CD8-positive, alpha-beta memory T cell (primary cell): Measurements from ENCODE around the gene PIK3C2B. TPM values are rescaled to one million over a fixed set of nuclear protein-coding genes. Genes with fewer than 3 reads are reported as not detected.
A peak's percentile ranks its signal among the peaks of the same experiment; 100 is the strongest.

ENCODE experiments used
- CTCF ChIA-PET: fragments of 350-600 bp; sonication (Branson Sonifier 250); formaldehyde crosslinking; loops from one replicate; lab custom pipeline; 2021; ENCODE audit warnings: antibody characterized with exemption; lab: Charles Lee
- POLR2A ChIA-PET: fragments of 350-600 bp; sonication (Branson Sonifier 250); formaldehyde crosslinking; loops from one replicate; lab custom pipeline; 2021; ENCODE audit warnings: antibody characterized with exemption; lab: Charles Lee
- DNase-seq, 5 donors: peaks; one replicate each; pipeline versions ENCODE4 v3.0.0 to v3.0.0-alpha.2; 2020 to 2022; ENCODE audit warnings: mixed read lengths in 1 of 5
- H3K27ac ChIP-seq: one replicate; pipeline ENCODE4 v1.7.0; 2013; ENCODE audit warnings: low read depth, mild to moderate bottlenecking, low read length, moderate library complexity
- H3K27me3 ChIP-seq: 2 replicates; pipeline ENCODE4 v1.7.0; 2013; ENCODE audit warnings: low read length, mild to moderate bottlenecking; ENCODE audit not compliant: insufficient read depth, poor library complexity, severe bottlenecking
- H3K36me3 ChIP-seq: 2 replicates; pipeline ENCODE4 v1.7.0; 2013; ENCODE audit warnings: mild to moderate bottlenecking, low read length, moderate library complexity; ENCODE audit not compliant: insufficient read depth
- H3K4me1 ChIP-seq: 2 replicates; pipeline ENCODE4 v1.7.0; 2013; ENCODE audit warnings: mild to moderate bottlenecking, low read length, moderate library complexity; ENCODE audit not compliant: insufficient read depth
- H3K4me3 ChIP-seq: 2 replicates; pipeline ENCODE4 v1.7.0; 2013; ENCODE audit warnings: mild to moderate bottlenecking, low read length
- H3K9me3 ChIP-seq: 2 replicates; pipeline ENCODE4 v1.7.0; 2013; ENCODE audit warnings: mild to moderate bottlenecking, low read length
- H3K27ac Mint-ChIP-seq, 8 donors: one replicate each; pipeline ENCODE4 v1.8.0; 2020 to 2021; ENCODE audit warnings: mixed read lengths in 8 of 8, mild to moderate bottlenecking in 6 of 8, inconsistent platforms in 3 of 8, moderate library complexity in 3 of 8
- H3K27me3 Mint-ChIP-seq, 2 donors: one replicate each; pipeline ENCODE4 v1.8.0; 2020 to 2021; ENCODE audit warnings: mixed read lengths in 2 of 2, mild to moderate bottlenecking in 1 of 2, moderate library complexity in 1 of 2
- H3K36me3 Mint-ChIP-seq, 3 donors: one replicate each; pipeline ENCODE4 v1.8.0; 2020 to 2021; ENCODE audit warnings: mixed read lengths in 3 of 3, inconsistent platforms in 1 of 3, mild to moderate bottlenecking in 1 of 3
- H3K4me1 Mint-ChIP-seq, 3 donors: one replicate each; pipeline ENCODE4 v1.8.0; 2020 to 2021; ENCODE audit warnings: mixed read lengths in 3 of 3, inconsistent platforms in 1 of 3, mild to moderate bottlenecking in 1 of 3
- H3K4me3 Mint-ChIP-seq, 7 donors: one replicate each; pipeline ENCODE4 v1.8.0; 2020 to 2021; ENCODE audit warnings: mixed read lengths in 7 of 7, mild to moderate bottlenecking in 6 of 7, moderate library complexity in 4 of 7, inconsistent platforms in 2 of 7
- H3K9me3 Mint-ChIP-seq, 5 donors: one replicate each; pipeline ENCODE4 v1.8.0; 2020 to 2022; ENCODE audit warnings: mixed read lengths in 5 of 5, mild to moderate bottlenecking in 3 of 5, moderate library complexity in 2 of 5, inconsistent platforms in 1 of 5
- polyA plus RNA-seq: library from polyadenylated mRNA; unstranded; fragments of 300-500 nt; fragmentation: Illumina TruSeq; gene quantifications from one replicate; pipeline ENCODE4 v1.2.3, GENCODE V29; 2021
- total RNA-seq, 2 experiments: library from RNA; stranded (reverse); gene quantifications; one replicate each; pipeline ENCODE4 v1.2.3, GENCODE V29; 2021

Gene PIK3C2B
- total and polyA plus RNA-seq, 3 experiments from 2014 or later, result 2.9 to 19.6 (median 19.4) TPM

- no peak for DNase-seq
- Histone ChIP-seq H3K4me1 (peaks cover 22% of the 10 kb centered on the region), H3K27ac (no peak overlapping the region), H3K9me3 (no peaks in the 10 kb centered on the region), H3K27me3 (no peaks in the 10 kb centered on the region), H3K36me3 (peaks cover under 1% of the 10 kb centered on the region), H3K4me3 (no peak overlapping the region)
- POLR2A ChIA-PET, result interaction anchor here (0.5 to 2.0 kb wide), 2 partner anchors 44 to 776 kb away, joined by 7 to 9 read pairs; no protein-coding TSS in a partner anchor
- Mint-ChIP-seq H3K36me3 (peaks cover 4 to 69% (median 11%) of the 10 kb centered on the region in 3 donors), H3K27ac (peak overlapping the region; percentile 40 to 93 (median 83)), H3K27me3 (no peaks in the 10 kb centered on the region), H3K4me1 (peaks cover 29 to 43% (median 40%) of the 10 kb centered on the region in 3 donors), H3K9me3 (no peaks in the 10 kb centered on the region), H3K4me3 (no peak overlapping the region)
- CTCF ChIA-PET, result interaction anchor here (0.7 to 14.0 kb wide), 4 partner anchors 14 to 66 kb away, joined by 3 to 496 read pairs (median 4); partner anchors contain the start of genes MDM4 and PIK3C2B
Observed at GRCh38 chr1:204449678-204450280, 44.8 kb downstream of the PIK3C2B start.

GRCh38 chr1:204448991-204449677 is 45.5 kb downstream of the PIK3C2B start:
- H3K36me3 ChIP-seq, result peaks cover 7% of the 10 kb centered on the region
- H3K27me3 ChIP-seq, result no peaks in the 10 kb centered on the region
- peaks cover 22% of the 10 kb centered on the region for H3K4me1 ChIP-seq
- no peak overlapping the region for H3K4me3 ChIP-seq
- no peak overlapping the region for H3K27ac ChIP-seq
- no peaks in the 10 kb centered on the region for H3K27me3 Mint-ChIP-seq
- ChIA-PET POLR2A (interaction anchor here (0.5 to 2.0 kb wide), 2 partner anchors 45 to 775 kb away, joined by 7 to 9 read pairs; no protein-coding TSS in a partner anchor), CTCF (interaction anchor here (0.7 to 14.0 kb wide), 8 partner anchors 11 to 136 kb away, joined by 3 to 496 read pairs (median 4); partner anchors contain the start of genes MDM4 and PIK3C2B)
- no peaks in the 10 kb centered on the region for H3K9me3 ChIP-seq
- peaks cover 25 to 38% (median 36%) of the 10 kb centered on the region in 3 donors for H3K4me1 Mint-ChIP-seq
- H3K27ac Mint-ChIP-seq, result peak overlapping the region; percentile 39 to 93 (median 78)
- no peak for DNase-seq
- H3K36me3 Mint-ChIP-seq, result peaks cover 4 to 70% (median 11%) of the 10 kb centered on the region in 3 donors
- no peaks in the 10 kb centered on the region for H3K9me3 Mint-ChIP-seq
- no peak overlapping the region for H3K4me3 Mint-ChIP-seq

- H3K27me3 Mint-ChIP-seq, result no peaks in the 10 kb centered on the region
- Histone ChIP-seq H3K4me1 (peaks cover 21% of the 10 kb centered on the region), H3K36me3 (peaks cover 14% of the 10 kb centered on the region), H3K27me3 (no peaks in the 10 kb centered on the region), H3K9me3 (no peaks in the 10 kb centered on the region), H3K4me3 (no peak overlapping the region), H3K27ac (no peak overlapping the region)
- no peaks in the 10 kb centered on the region for H3K9me3 Mint-ChIP-seq
- CTCF ChIA-PET, result interaction anchor here (0.7 to 14.0 kb wide), 11 partner anchors 10 to 137 kb away, joined by 3 to 496 read pairs (median 5); partner anchors contain the start of genes MDM4 and PIK3C2B
- DNase-seq, result no peak
- POLR2A ChIA-PET, result no interaction called here
- peaks cover 4 to 76% (median 12%) of the 10 kb centered on the region in 3 donors for H3K36me3 Mint-ChIP-seq
- no peak overlapping the region for H3K4me3 Mint-ChIP-seq
- peak overlapping the region; percentile 39 to 93 (median 78) for H3K27ac Mint-ChIP-seq
- peaks cover 25 to 37% (median 34%) of the 10 kb centered on the region in 3 donors for H3K4me1 Mint-ChIP-seq
Observed at GRCh38 chr1:204448344-204448964, 46.2 kb downstream of the PIK3C2B start.

- H3K27me3 Mint-ChIP-seq, result no peaks in the 10 kb centered on the region
- peaks cover 15% of the 10 kb centered on the region for H3K4me1 ChIP-seq
- peaks cover 21% of the 10 kb centered on the region for H3K36me3 ChIP-seq
Observed at GRCh38 chr1:204447736-204448135, 46.9 kb downstream of the PIK3C2B start.

GRCh38 chr1:204447190-204447589 is 47.4 kb downstream of the PIK3C2B start:
- H3K36me3 Mint-ChIP-seq, result peaks cover 4 to 84% (median 11%) of the 10 kb centered on the region in 3 donors
- H3K27me3 ChIP-seq, result no peaks in the 10 kb centered on the region
- H3K4me3 Mint-ChIP-seq, result no peak overlapping the region
- no peak overlapping the region for H3K4me3 ChIP-seq
- no peaks in the 10 kb centered on the region for H3K9me3 Mint-ChIP-seq
- no peaks in the 10 kb centered on the region for H3K27me3 Mint-ChIP-seq
- DNase-seq, result no peak
- no peak overlapping the region for H3K27ac ChIP-seq
- H3K27ac Mint-ChIP-seq, result peak overlapping the region in 6 of 8 donors; percentile 36 to 99 (median 89)
- ChIA-PET POLR2A (interaction anchor here (0.7 to 0.9 kb wide), 3 partner anchors 47 to 56 kb away, joined by 4 to 6 read pairs (median 4); partner anchors contain the start of gene PIK3C2B), CTCF (interaction anchor here (0.6 to 14.0 kb wide), 21 partner anchors 9 to 360 kb away, joined by 3 to 496 read pairs (median 7); partner anchors contain the start of gene PIK3C2B)
- H3K4me1 Mint-ChIP-seq, result peaks cover 15 to 25% (median 25%) of the 10 kb centered on the region in 3 donors
- H3K4me1 ChIP-seq, result peaks cover 9% of the 10 kb centered on the region
- peaks cover 26% of the 10 kb centered on the region for H3K36me3 ChIP-seq
- H3K9me3 ChIP-seq, result no peaks in the 10 kb centered on the region

More at GRCh38 chr1:204447736-204448135, 46.9 kb downstream of the PIK3C2B start:
- Histone ChIP-seq H3K9me3 (no peaks in the 10 kb centered on the region), H3K27me3 (no peaks in the 10 kb centered on the region), H3K4me3 (no peak overlapping the region), H3K27ac (no peak overlapping the region)
- H3K9me3 Mint-ChIP-seq, result no peaks in the 10 kb centered on the region
- CTCF ChIA-PET, result interaction anchor here (0.7 to 14.0 kb wide), 14 partner anchors 10 to 360 kb away, joined by 3 to 496 read pairs (median 10); partner anchors contain the start of gene PIK3C2B
- H3K27ac Mint-ChIP-seq, result peak overlapping the region in 6 of 8 donors; percentile 51 to 96 (median 82)
- no peak for DNase-seq
- H3K36me3 Mint-ChIP-seq, result peaks cover 4 to 79% (median 11%) of the 10 kb centered on the region in 3 donors
- POLR2A ChIA-PET, result interaction anchor here (0.9 kb wide), 1 partner anchor 55 kb away, joined by 4 read pairs; no protein-coding TSS in a partner anchor
- H3K4me1 Mint-ChIP-seq, result peaks cover 17 to 30% (median 26%) of the 10 kb centered on the region in 3 donors
- no peak overlapping the region for H3K4me3 Mint-ChIP-seq

- no peaks in the 10 kb centered on the region for H3K9me3 ChIP-seq
- Mint-ChIP-seq H3K27me3 (no peaks in the 10 kb centered on the region), H3K9me3 (no peaks in the 10 kb centered on the region), H3K27ac (peak overlapping the region; percentile 48 to 99 (median 90)), H3K4me3 (no peak overlapping the region), H3K4me1 (peaks cover 13 to 20% (median 19%) of the 10 kb centered on the region in 3 donors), H3K36me3 (peaks cover 11 to 88% (median 15%) of the 10 kb centered on the region in 3 donors)
- H3K27ac ChIP-seq, result no peak overlapping the region
- H3K27me3 ChIP-seq, result no peaks in the 10 kb centered on the region
- peak; percentile 65 to 85 (median 69) for DNase-seq
- H3K36me3 ChIP-seq, result peaks cover 31% of the 10 kb centered on the region
- POLR2A ChIA-PET, result interaction anchor here (0.5 to 1.5 kb wide), 6 partner anchors 48 to 66 kb away, joined by 3 to 6 read pairs (median 4); partner anchors contain the start of gene PIK3C2B
- H3K4me1 ChIP-seq, result peaks cover 8% of the 10 kb centered on the region
- H3K4me3 ChIP-seq, result no peak overlapping the region
- CTCF ChIA-PET, result interaction anchor here (0.6 to 14.0 kb wide), 31 partner anchors 8 to 361 kb away, joined by 3 to 496 read pairs (median 5); partner anchors contain the start of genes MDM4 and PIK3C2B
Observed at GRCh38 chr1:204446413-204447111, 48.0 kb downstream of the PIK3C2B start.
